Fibroblast of skin of back (primary cell): ENCODE data around the gene NPC1.
"Not testable (repeated sequence)": the region's sequence is repeated elsewhere in the genome, so short reads cannot be mapped to it uniquely, and the experiment has no call there.

Experiments
- DNase-seq: peaks from one replicate; pipeline ENCODE4 v3.0.0-alpha.2; 2013

NPC1 gene

GRCh38 chr18:23515911-23516546, 70.3 kb downstream of the NPC1 start:
- DNase-seq: peak; percentile 76

- DNase-seq: no peak
Measured at GRCh38 chr18:23512641-23513040, 73.7 kb downstream of the NPC1 start.

GRCh38 chr18:23512216-23512615, 74.1 kb downstream of the NPC1 start:
- not testable (repeated sequence) for DNase-seq

GRCh38 chr18:23510923-23511322, 75.4 kb downstream of the NPC1 start:
- not testable (repeated sequence) for DNase-seq

- DNase-seq: no peak
Measured at GRCh38 chr18:23506393-23506792, 79.9 kb downstream of the NPC1 start.

- no peak for DNase-seq
Measured at GRCh38 chr18:23504720-23505119, 81.6 kb downstream of the NPC1 start.

GRCh38 chr18:23503963-23504344, 82.4 kb downstream of the NPC1 start:
- no peak for DNase-seq

GRCh38 chr18:23503038-23503962, 83.0 kb downstream of the NPC1 start, which contains the start of gene RMC1:
Gene RMC1 (plus strand): TSS chr18:23503511. CDS start chr18:23503619, 108 bp downstream.
- peak; percentile 91 for DNase-seq

- DNase-seq: no peak
Measured at GRCh38 chr18:23502516-23503037, 83.7 kb downstream of the NPC1 start.

- no peak for DNase-seq
Measured at GRCh38 chr18:23501626-23502025, 84.7 kb downstream of the NPC1 start.

- peak; percentile 61 for DNase-seq
Measured at GRCh38 chr18:23499291-23499781, 87.0 kb downstream of the NPC1 start.

GRCh38 chr18:23498877-23499276, 87.4 kb downstream of the NPC1 start:
- DNase-seq: peak; percentile 74

GRCh38 chr18:23498117-23498516, 88.2 kb downstream of the NPC1 start:
- no peak for DNase-seq

GRCh38 chr18:23495723-23496440, 90.4 kb downstream of the NPC1 start:
- DNase-seq: no peak

GRCh38 chr18:23494992-23495391, 91.3 kb downstream of the NPC1 start:
- DNase-seq: no peak

- no peak for DNase-seq
Measured at GRCh38 chr18:23493654-23494053, 92.7 kb downstream of the NPC1 start.

GRCh38 chr18:23489586-23489985, 96.7 kb downstream of the NPC1 start:
- DNase-seq: not testable (repeated sequence)

- DNase-seq: no peak
Measured at GRCh38 chr18:23487738-23488570, 98.4 kb downstream of the NPC1 start.

GRCh38 chr18:23485386-23485785, 100.9 kb downstream of the NPC1 start:
- no peak for DNase-seq

GRCh38 chr18:23484561-23485182, 101.6 kb downstream of the NPC1 start:
- DNase-seq: no peak
